CD4-positive, alpha-beta T cell (primary cell): ENCODE data around the gene CAND1. TPM values are rescaled to one million over a fixed set of nuclear protein-coding genes. Genes with fewer than 3 reads are reported as not detected.

Source experiments
- ATAC-seq: fragments of 200-7000 bp; cut with Tn5 transposase; one replicate; pipeline ENCODE4 v1.10.0; 2022; ENCODE audit warnings: mild to moderate bottlenecking; ENCODE audit not compliant: poor library complexity
- CTCF ChIA-PET: fragments of 350-600 bp; sonication (Branson Sonifier 250); formaldehyde crosslinking; loops from one replicate; lab custom pipeline; 2021; ENCODE audit warnings: antibody characterized with exemption, inconsistent platforms; lab: Charles Lee
- POLR2A ChIA-PET: fragments of 350-600 bp; sonication (Branson Sonifier 250); formaldehyde crosslinking; loops from one replicate; lab custom pipeline; 2021; ENCODE audit warnings: antibody characterized with exemption, inconsistent platforms; lab: Charles Lee
- DNase-seq, 14 experiments: peaks; one replicate each; pipeline ENCODE4 v3.0.0-alpha.2; 2013 to 2020; ENCODE audit warnings: mixed read lengths in 2 of 14
- H3K27ac ChIP-seq, 2 donors: one replicate each; pipeline versions ENCODE4 v1.5.1 to v1.7.0; 2013; ENCODE audit warnings: low read length in 2 of 2, low read depth in 1 of 2, mild to moderate bottlenecking in 1 of 2
- H3K27me3 ChIP-seq, 2 experiments: 1 replicate in 1 of 2; 2 replicates in 1 of 2; pipeline versions ENCODE4 v1.6.1 to v1.7.0; 2013; ENCODE audit warnings: low read length in 2 of 2, control low read depth in 1 of 2, mild to moderate bottlenecking in 1 of 2, moderate library complexity in 1 of 2; ENCODE audit not compliant: insufficient read depth in 2 of 2, control insufficient read depth in 1 of 2
- H3K36me3 ChIP-seq: one replicate; pipeline ENCODE4 v1.6.1; 2013; ENCODE audit warnings: low read length, control low read depth; ENCODE audit not compliant: insufficient read depth
- H3K4me1 ChIP-seq: one replicate; pipeline ENCODE4 v1.6.1; 2013; ENCODE audit warnings: low read length, control low read depth; ENCODE audit not compliant: insufficient read depth
- H3K4me3 ChIP-seq: one replicate; pipeline ENCODE4 v1.5.1; 2013; ENCODE audit warnings: mild to moderate bottlenecking, low read length, moderate library complexity
- H3K9me3 ChIP-seq, 2 experiments: 1 replicate in 1 of 2; 2 replicates in 1 of 2; pipeline versions ENCODE4 v1.6.1 to v1.7.0; 2013; ENCODE audit warnings: low read length in 2 of 2, mild to moderate bottlenecking in 2 of 2, control low read depth in 1 of 2, moderate library complexity in 1 of 2; ENCODE audit not compliant: control insufficient read depth in 1 of 2, insufficient read depth in 1 of 2
- H3K27ac Mint-ChIP-seq: one replicate; pipeline ENCODE4 v1.8.0; 2020; ENCODE audit warnings: mixed read lengths
- H3K27me3 Mint-ChIP-seq: one replicate; pipeline ENCODE4 v1.8.0; 2021; ENCODE audit warnings: mixed read lengths
- H3K36me3 Mint-ChIP-seq: one replicate; pipeline ENCODE4 v1.8.0; 2021; ENCODE audit warnings: low read depth, mixed read lengths
- H3K4me1 Mint-ChIP-seq: one replicate; pipeline ENCODE4 v1.8.0; 2021; ENCODE audit warnings: low read depth, mixed read lengths
- H3K4me3 Mint-ChIP-seq: one replicate; pipeline ENCODE4 v1.8.0; 2020; ENCODE audit warnings: mild to moderate bottlenecking, mixed read lengths
- H3K9me3 Mint-ChIP-seq: one replicate; pipeline ENCODE4 v1.8.0; 2020; ENCODE audit warnings: mixed read lengths
- CTCF ChIP-seq: fragments of 200-600 bp; IDR thresholded peaks from one replicate; pipeline ENCODE4 v1.8.0; 2022; ENCODE audit warnings: antibody characterized with exemption, mild to moderate bottlenecking
- intact Hi-C, 2 experiments: fragments of 100-400 bp; cut with DNase I in 1 of 2; cut with micrococcal nuclease in 1 of 2; formaldehyde crosslinking; loops; one replicate each; pipeline versions ENCODE4 v1.15.1 to v1.9.0; 2023 to 2025; cut with DNase I, micrococcal nuclease
- total RNA-seq, 174 experiments: library from RNA in 2 of 174; stranded (reverse) in 2 of 174; gene quantifications; one replicate each; pipeline ENCODE4 v1.2.3 and lab custom pipeline; 2021 to 2026

CAND1 gene
- total RNA-seq, 2 experiments from 2014 or later, result 118 to 124 TPM

GRCh38 chr12:67315661-67316060 is 46.5 kb downstream of the CAND1 start:
- ChIA-PET POLR2A (interaction anchor here (1.7 kb wide), 1 partner anchor 47 kb away, joined by 4 read pairs; the partner anchor contains the start of gene CAND1), CTCF (no interaction called here)
- Histone ChIP-seq H3K9me3 (no peaks in the 10 kb centered on the region), H3K36me3 (peaks cover 48% of the 10 kb centered on the region), H3K27me3 (no peaks in the 10 kb centered on the region), H3K4me3 (no peak overlapping the region), H3K4me1 (peaks cover 1% of the 10 kb centered on the region), H3K27ac (no peak overlapping the region)
- no peak for DNase-seq
- Mint-ChIP-seq H3K27me3 (no peaks in the 10 kb centered on the region), H3K4me3 (no peak overlapping the region), H3K36me3 (peaks cover 76% of the 10 kb centered on the region), H3K9me3 (no peaks in the 10 kb centered on the region), H3K4me1 (peaks cover 16% of the 10 kb centered on the region), H3K27ac (peak overlapping the region; percentile 18)
- ATAC-seq, result no peak
- no peak for TF ChIP-seq CTCF
- intact Hi-C loops, result no loop called here

GRCh38 chr12:67318786-67319185 is 49.6 kb downstream of the CAND1 start:
- DNase-seq (no peak), ATAC-seq (no peak)
- intact Hi-C loops, result no loop called here
- peaks cover 5% of the 10 kb centered on the region for H3K4me1 ChIP-seq
- no peak overlapping the region for H3K27ac ChIP-seq
- POLR2A ChIA-PET, result no interaction called here
- H3K4me3 ChIP-seq, result no peak overlapping the region
- no peaks in the 10 kb centered on the region for H3K27me3 ChIP-seq
- H3K9me3 Mint-ChIP-seq, result peaks cover 2% of the 10 kb centered on the region
- TF ChIP-seq CTCF, result no peak
- H3K36me3 ChIP-seq, result peaks cover 17% of the 10 kb centered on the region
- no peaks in the 10 kb centered on the region for H3K27me3 Mint-ChIP-seq
- peaks cover 22% of the 10 kb centered on the region for H3K4me1 Mint-ChIP-seq
- CTCF ChIA-PET, result no interaction called here
- peak overlapping the region; percentile 37 for H3K27ac Mint-ChIP-seq
- H3K9me3 ChIP-seq, result peaks cover 0 to 8% of the 10 kb centered on the region in 2 experiments
- H3K36me3 Mint-ChIP-seq, result peaks cover 52% of the 10 kb centered on the region
- no peak overlapping the region for H3K4me3 Mint-ChIP-seq

- no peak overlapping the region for H3K4me3 Mint-ChIP-seq
- peaks cover 22% of the 10 kb centered on the region for H3K4me1 Mint-ChIP-seq
- peaks cover 4% of the 10 kb centered on the region for H3K9me3 Mint-ChIP-seq
- no peaks in the 10 kb centered on the region for H3K27me3 Mint-ChIP-seq
- H3K27ac ChIP-seq, result no peak overlapping the region
- no peak for TF ChIP-seq CTCF
- CTCF ChIA-PET, result no interaction called here
- DNase-seq, result no peak
- peak overlapping the region; percentile 37 for H3K27ac Mint-ChIP-seq
- intact Hi-C loops, result no loop called here
- peaks cover 0 to 8% of the 10 kb centered on the region in 2 experiments for H3K9me3 ChIP-seq
- peaks cover 7% of the 10 kb centered on the region for H3K36me3 ChIP-seq
- no peak overlapping the region for H3K4me3 ChIP-seq
- no peaks in the 10 kb centered on the region for H3K27me3 ChIP-seq
- H3K36me3 Mint-ChIP-seq, result peaks cover 40% of the 10 kb centered on the region
- POLR2A ChIA-PET, result interaction anchor here (1.4 kb wide), 1 partner anchor 51 kb away, joined by 4 read pairs; the partner anchor contains the start of gene CAND1
- no peak for ATAC-seq
- H3K4me1 ChIP-seq, result peaks cover 5% of the 10 kb centered on the region
Measured at GRCh38 chr12:67319936-67320335, 50.8 kb downstream of the CAND1 start.
